ENCODE results near the gene VASH2. TPM values are rescaled to one million over a fixed set of nuclear protein-coding genes. Genes with fewer than 3 reads are reported as not detected.

The VASH2 gene
- total RNA-seq = 0.28 TPM in 1 of 2 replicates, not detected in the other

DNA sequence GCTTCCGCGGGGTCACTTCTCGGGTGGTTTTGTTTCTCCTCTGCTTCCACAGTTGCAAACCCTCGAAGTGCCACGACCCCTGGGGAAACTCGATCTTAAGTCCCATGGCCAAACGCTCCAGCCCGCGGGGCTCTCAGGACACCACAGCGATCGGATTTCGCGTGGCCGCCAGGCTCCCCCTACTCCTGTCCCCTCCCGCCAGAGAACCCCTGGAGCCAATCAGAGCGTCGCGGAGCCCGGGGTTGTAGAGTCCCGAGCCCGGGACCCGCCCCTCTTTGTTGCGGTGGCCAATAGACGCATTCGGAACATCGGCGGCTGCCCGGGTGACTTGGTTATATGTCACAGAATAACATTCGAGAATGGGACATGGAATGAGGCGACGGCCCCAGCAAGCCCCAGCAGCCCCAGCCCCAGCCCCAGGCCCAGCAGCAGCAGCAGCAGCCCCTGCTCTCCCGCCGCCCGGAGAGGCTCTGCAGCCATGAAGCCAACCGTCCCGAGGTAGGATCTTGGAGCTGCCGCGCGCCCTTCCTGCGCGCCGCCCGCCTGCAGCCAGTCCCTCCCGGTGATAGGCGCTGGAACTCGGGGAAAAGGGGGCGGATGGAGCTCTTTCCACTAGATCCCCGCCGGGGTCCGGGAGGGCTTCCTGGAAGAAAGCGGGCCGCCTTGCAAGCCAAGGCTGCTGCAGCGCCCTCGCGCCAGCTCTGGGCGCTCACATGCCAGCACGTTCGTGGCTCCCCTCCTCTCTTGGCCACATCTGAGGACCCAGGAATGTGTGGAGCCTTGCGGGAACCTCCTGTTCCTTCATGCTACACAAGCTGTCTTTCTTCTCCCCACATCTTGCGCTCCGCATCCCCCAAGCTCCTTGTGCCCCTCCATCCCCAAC lies at the start of gene VASH2:
Gene VASH2 (plus strand): TSS at position 299 of the 883 bp plus-strand sequence. CDS start 1,002 bp downstream, outside the sequence.

DNA sequence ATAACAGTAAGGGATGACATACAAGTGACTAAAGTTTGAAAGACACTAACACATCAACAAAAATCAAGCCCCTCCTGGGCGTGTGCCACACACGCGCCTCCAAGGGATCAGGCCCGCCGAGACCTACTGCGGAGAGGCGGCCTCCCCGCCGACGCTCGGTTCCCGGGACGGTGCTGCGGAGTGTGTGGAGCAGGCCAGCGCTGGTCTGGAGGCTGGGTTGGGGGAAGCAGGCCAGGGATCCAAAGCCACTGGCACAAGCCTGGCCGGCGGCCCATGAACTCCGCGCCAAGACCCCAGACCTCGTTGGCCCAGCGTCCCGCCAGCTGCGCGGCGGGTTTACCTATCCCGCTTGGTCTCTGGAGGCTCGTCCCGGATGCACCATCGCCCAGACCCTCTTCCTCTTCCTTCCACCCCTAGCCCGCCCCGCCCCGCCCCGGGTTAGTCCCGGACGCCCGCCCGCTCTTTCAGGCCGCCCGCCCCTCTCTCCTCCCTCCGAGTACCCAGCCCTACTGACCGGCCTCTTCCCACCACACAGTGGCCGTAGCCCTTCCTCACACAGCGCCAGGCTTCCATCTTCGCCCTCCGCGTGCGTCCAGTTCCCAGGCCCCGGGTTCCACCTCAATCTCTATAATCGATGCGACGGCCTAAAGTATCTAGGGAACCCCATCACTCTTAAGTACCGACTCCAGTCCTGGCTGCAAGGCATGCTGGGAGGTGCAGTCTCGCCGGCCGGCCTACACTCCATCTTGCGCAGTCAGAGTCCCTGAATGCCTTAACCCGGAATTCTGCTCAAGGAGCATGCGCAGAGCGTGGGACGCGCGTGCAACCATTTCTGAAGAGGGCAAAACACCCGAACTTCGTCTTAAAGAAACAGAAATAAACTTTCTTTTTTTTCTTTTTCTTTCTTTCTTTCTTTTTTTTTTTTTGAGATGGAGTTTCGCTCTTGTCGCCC lies 65.0 kb downstream of the VASH2 start, which contains the start of gene ANGEL2:
Gene ANGEL2 (minus strand): TSS at position 769 of the 952 bp plus-strand sequence. CDS start 196 bp downstream, at position 573.

Other genes starting within 250 kb of the VASH2 start
- gene NSL1, start 158.8 kb upstream of the VASH2 start, total RNA-seq = 39.7 and 54.1 TPM in 2 replicates
- gene TATDN3, start 158.6 kb upstream of the VASH2 start, total RNA-seq = 12.8 and 20.9 TPM in 2 replicates
- 1.1 TPM in 1 of 2 replicates, not detected in the other for gene SPATA45, start 102.9 kb upstream of the VASH2 start, total RNA-seq
- 7.9 and 9.4 TPM in 2 replicates for gene FLVCR1, start 92.3 kb upstream of the VASH2 start, total RNA-seq
- 37.2 and 41.7 TPM in 2 replicates for gene ANGEL2, start 65.3 kb downstream of the VASH2 start, total RNA-seq
- gene RPS6KC1, start 100.7 kb downstream of the VASH2 start, total RNA-seq = 26.5 and 33.0 TPM in 2 replicates